A549 (cell line): Measurements from ENCODE around the gene MAJIN. TPM values are rescaled to one million over a fixed set of nuclear protein-coding genes. Genes with fewer than 3 reads are reported as not detected.

ENCODE experiments used
- ATAC-seq, 2 experiments: fragments of 200-7000 bp in 1 of 2; fragments of >200 bp in 1 of 2; cut with Nextera tagmentation in 1 of 2; cut with Tn5 transposase in 1 of 2; 3 replicates each; pipeline versions ENCODE4 v1.8.0 to v1.9.1; 2018 to 2020; ENCODE audit warnings: mild to moderate bottlenecking in 1 of 2, moderate library complexity in 1 of 2
- CTCF ChIA-PET: fragments of 300-600 bp; sonication (Branson Sonifier 250); formaldehyde crosslinking; extraction: SDS; loops from one replicate; lab custom pipeline; 2021; ENCODE audit warnings: antibody characterized with exemption, inconsistent platforms; lab: Yijun Ruan, JAX
- POLR2A ChIA-PET: fragments of 350-600 bp; formaldehyde crosslinking; extraction: SDS; loops from one replicate; lab custom pipeline; 2021; ENCODE audit warnings: antibody characterized with exemption, inconsistent platforms; lab: Yijun Ruan, JAX
- DNase-seq, 2 experiments: peaks; one replicate each; pipeline versions ENCODE4 v3.0.0 to v3.0.0-alpha.2; 2011 to 2016; ENCODE audit warnings: low read depth in 1 of 2, low spot score in 1 of 2
- FAIRE-seq: peaks from 2 replicates; lab custom pipeline; 2011; peaks lifted over from hg19 to GRCh38; lab: Jason Lieb, UNC
- H3K27ac ChIP-seq, 2 experiments: fragments of >200 bp; sonication (Bioruptor Twin); formaldehyde crosslinking; 3 replicates each; pipeline ENCODE4 v1.5.1; 2016 to 2017
- H3K4me1 ChIP-seq: fragments of >200 bp; sonication (Bioruptor Twin); formaldehyde crosslinking; 3 replicates; pipeline ENCODE4 v1.6.1; 2016
- H3K4me2 ChIP-seq: fragments of >200 bp; sonication (Bioruptor Twin); formaldehyde crosslinking; 3 replicates; pipeline ENCODE4 v1.6.1; 2016
- H3K4me3 ChIP-seq: fragments of >200 bp; sonication (Bioruptor Twin); formaldehyde crosslinking; 3 replicates; pipeline ENCODE4 v1.5.1; 2016
- H3K9me3 ChIP-seq: fragments of >200 bp; sonication (Bioruptor Twin); formaldehyde crosslinking; 3 replicates; pipeline ENCODE4 v1.6.1; 2016
- BCL3 ChIP-seq: fragments of >200 bp; sonication (Bioruptor Twin); formaldehyde crosslinking; IDR thresholded peaks from 3 replicates; pipeline ENCODE4 v1.6.1; 2016
- BHLHE40 ChIP-seq: IDR thresholded peaks from 2 replicates; pipeline ENCODE4 v1.6.1; 2012; ENCODE audit warnings: low read depth, low read length, inconsistent platforms
- EHMT2 ChIP-seq: fragments of 200-600 bp; sonication (generic); IDR thresholded peaks from 2 replicates; pipeline ENCODE4 v1.6.1; 2016; ENCODE audit warnings: antibody characterized with exemption, low read depth, mild to moderate bottlenecking, moderate library complexity
- ESRRA ChIP-seq: fragments of 150-350 bp; IDR thresholded peaks from 2 replicates; pipeline ENCODE4 v1.6.1; 2014; ENCODE audit warnings: mild to moderate bottlenecking, low read length, borderline replicate concordance
- FOSB ChIP-seq: fragments of 250-450 bp; sonication (Bioruptor Pico); IDR thresholded peaks from 2 replicates; pipeline ENCODE4 v1.5.0; 2020; ENCODE audit warnings: mild to moderate bottlenecking, moderate library complexity
- FOSL2 ChIP-seq, 2 experiments: fragments of 450-650 bp in 1 of 2; fragments of >200 bp in 1 of 2; sonication (Bioruptor Twin) in 1 of 2; formaldehyde crosslinking; IDR thresholded peaks; 2 replicates each; pipeline versions ENCODE4 v1.5.0 to v1.6.1; 2016 to 2020; ENCODE audit warnings: mild to moderate bottlenecking in 1 of 2, moderate library complexity in 1 of 2
- GATA3 ChIP-seq: IDR thresholded peaks from 2 replicates; pipeline ENCODE4 v1.6.1; 2012; ENCODE audit warnings: borderline replicate concordance
- HOXB13 ChIP-seq: fragments of 250-450 bp; sonication (Bioruptor Pico); IDR thresholded peaks from 2 replicates; pipeline ENCODE4 v1.5.0; 2020; ENCODE audit warnings: low read depth, mild to moderate bottlenecking, moderate library complexity
- KDM1A ChIP-seq: fragments of 200-600 bp; sonication (generic); IDR thresholded peaks from 2 replicates; pipeline ENCODE4 v1.6.1; 2016; ENCODE audit warnings: low read depth, mild to moderate bottlenecking
- NFE2L2 ChIP-seq: fragments of 150-350 bp; conservative IDR thresholded peaks from 2 replicates; pipeline ENCODE4 v1.6.1; 2014; ENCODE audit warnings: low read length
- NR3C1 ChIP-seq: fragments of >200 bp; sonication (Bioruptor Twin); formaldehyde crosslinking; IDR thresholded peaks from 3 replicates; pipeline ENCODE4 v1.6.1; 2017
- POLR2AphosphoS2 ChIP-seq: conservative IDR thresholded peaks from 2 replicates; pipeline ENCODE4 v1.6.1; 2012; ENCODE audit warnings: low read length, improper control_type of control experiment, inconsistent platforms
- RFX5 ChIP-seq: fragments of 450-650 bp; IDR thresholded peaks from 2 replicates; pipeline ENCODE4 v1.7.1; 2014; ENCODE audit warnings: antibody characterized with exemption, mild to moderate bottlenecking, moderate library complexity
- SREBF2 ChIP-seq: fragments of 450-650 bp; IDR thresholded peaks from 2 replicates; pipeline ENCODE4 v1.6.1; 2014; ENCODE audit warnings: mild to moderate bottlenecking, moderate library complexity
- TP53 ChIP-seq: fragments of 250-450 bp; sonication (Bioruptor Pico); IDR thresholded peaks from 2 replicates; pipeline ENCODE4 v1.5.0; 2021; ENCODE audit warnings: mild to moderate bottlenecking, moderate library complexity
- WGBS: methylation state at CpG from one replicate; pipeline ENCODE4 v1.1.6; 2017; ENCODE audit errors: missing lambda C conversion rate; 5-methylcytosine and 5-hydroxymethylcytosine counted together
- polyA plus RNA-seq, 4 experiments: library from polyadenylated mRNA; depleted of rRNA in 3 of 4; stranded (reverse); fragments of >200 nt; fragmentation: RNase III in 1 of 4; extraction: RNeasy Plus Mini Kit Qiagen cat#74134 plus additional on column Dnase treatment in 1 of 4; gene quantifications; 2 replicates in 3 of 4; 3 replicates in 1 of 4; pipeline ENCODE4 v1.2.3, GENCODE V29; 2011 to 2017
- TF ChIP-seq, protein P1 (sequence below): fragments of 250-450 bp; sonication (Bioruptor Pico); IDR thresholded peaks from 2 replicates; pipeline ENCODE4 v1.5.0; 2020; ENCODE audit warnings: low read depth, mild to moderate bottlenecking, moderate library complexity
- TF ChIP-seq, protein P2 (sequence below): fragments of 200-600 bp; sonication (generic); IDR thresholded peaks from 2 replicates; pipeline ENCODE4 v1.6.1; 2016; ENCODE audit warnings: antibody characterized with exemption, mild to moderate bottlenecking, moderate library complexity
- TF ChIP-seq, protein P3 (sequence below): fragments of 250-450 bp; sonication (Bioruptor Pico); IDR thresholded peaks from 2 replicates; pipeline ENCODE4 v1.5.0; 2021; ENCODE audit warnings: mild to moderate bottlenecking, moderate library complexity, borderline replicate concordance

MAJIN gene
- polyA plus RNA-seq, 2 of the 4 experiments (the other 2 are of a cell fraction): 0.12 TPM; not detected in 1

DNA sequence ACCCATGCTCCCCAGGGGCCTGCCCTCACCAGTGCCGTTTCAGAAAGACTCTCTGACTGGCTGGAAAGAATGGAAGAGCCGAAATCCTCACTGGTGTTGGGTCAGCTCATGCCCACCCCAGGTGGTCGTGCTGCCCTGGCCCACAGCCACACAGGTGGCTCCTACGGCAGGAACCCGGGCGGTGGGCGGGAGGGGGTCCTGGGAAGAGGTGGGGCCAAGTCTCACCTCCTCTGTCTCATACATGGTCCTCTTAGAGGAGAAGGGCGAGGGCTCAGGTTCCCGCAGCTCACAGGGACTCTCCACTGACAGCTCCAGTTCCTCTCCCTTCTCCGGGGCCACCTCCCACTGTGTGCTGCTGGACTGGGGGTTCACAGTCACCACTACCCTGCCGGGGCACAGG lies 63.1 kb downstream of the MAJIN start:
- no peak for ATAC-seq
- whole genome bisulfite sequencing: 88% methylated on average over 10 of the region's 11 CpGs
- no peaks in the 10 kb centered on the region for H3K4me1 ChIP-seq
- ChIA-PET CTCF (interaction anchor here (0.6 to 14.9 kb wide), 4 partner anchors 14 to 118 kb away, joined by 3 to 132 read pairs (median 4); partner anchors contain the start of gene ARL2), POLR2A (no interaction called here)
- no peaks in the 10 kb centered on the region for H3K9me3 ChIP-seq
- no peak for DNase-seq
- FAIRE-seq: no peak
- no peak overlapping the region for H3K27ac ChIP-seq
- no peak overlapping the region for H3K4me3 ChIP-seq
- TF ChIP-seq HOXB13 (CRISPR knock-in tag) (no peak), KDM1A (no peak), BCL3 (no peak)
- H3K4me2 ChIP-seq: no peak overlapping the region

GRCh38 chr11:64906314-64906635 lies 65.6 kb downstream of the MAJIN start:
- no peak for ATAC-seq
- no peaks in the 10 kb centered on the region for H3K9me3 ChIP-seq
- no peak overlapping the region for H3K4me2 ChIP-seq
- TF ChIP-seq POLR2AphosphoS2 (no peak), NR3C1 (no peak), FOSB (no peak), SREBF2 (no peak), NFE2L2 (no peak), EHMT2 (no peak), ESRRA (no peak), RFX5 (no peak), KDM1A (no peak), BHLHE40 (no peak), TP53 (CRISPR knock-in tag) (no peak), GATA3 (no peak), FOSL2 (IDR thresholded peaks at IDR 0.05) (no peak), FOSL2 (CRISPR knock-in tag; IDR thresholded peaks at IDR 0.05) (no peak)
- TF ChIP-seq, protein P1, sequence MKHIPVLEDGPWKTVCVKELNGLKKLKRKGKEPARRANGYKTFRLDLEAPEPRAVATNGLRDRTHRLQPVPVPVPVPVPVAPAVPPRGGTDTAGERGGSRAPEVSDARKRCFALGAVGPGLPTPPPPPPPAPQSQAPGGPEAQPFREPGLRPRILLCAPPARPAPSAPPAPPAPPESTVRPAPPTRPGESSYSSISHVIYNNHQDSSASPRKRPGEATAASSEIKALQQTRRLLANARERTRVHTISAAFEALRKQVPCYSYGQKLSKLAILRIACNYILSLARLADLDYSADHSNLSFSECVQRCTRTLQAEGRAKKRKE (CRISPR knock-in tag): no peak
- TF ChIP-seq, protein P2, sequence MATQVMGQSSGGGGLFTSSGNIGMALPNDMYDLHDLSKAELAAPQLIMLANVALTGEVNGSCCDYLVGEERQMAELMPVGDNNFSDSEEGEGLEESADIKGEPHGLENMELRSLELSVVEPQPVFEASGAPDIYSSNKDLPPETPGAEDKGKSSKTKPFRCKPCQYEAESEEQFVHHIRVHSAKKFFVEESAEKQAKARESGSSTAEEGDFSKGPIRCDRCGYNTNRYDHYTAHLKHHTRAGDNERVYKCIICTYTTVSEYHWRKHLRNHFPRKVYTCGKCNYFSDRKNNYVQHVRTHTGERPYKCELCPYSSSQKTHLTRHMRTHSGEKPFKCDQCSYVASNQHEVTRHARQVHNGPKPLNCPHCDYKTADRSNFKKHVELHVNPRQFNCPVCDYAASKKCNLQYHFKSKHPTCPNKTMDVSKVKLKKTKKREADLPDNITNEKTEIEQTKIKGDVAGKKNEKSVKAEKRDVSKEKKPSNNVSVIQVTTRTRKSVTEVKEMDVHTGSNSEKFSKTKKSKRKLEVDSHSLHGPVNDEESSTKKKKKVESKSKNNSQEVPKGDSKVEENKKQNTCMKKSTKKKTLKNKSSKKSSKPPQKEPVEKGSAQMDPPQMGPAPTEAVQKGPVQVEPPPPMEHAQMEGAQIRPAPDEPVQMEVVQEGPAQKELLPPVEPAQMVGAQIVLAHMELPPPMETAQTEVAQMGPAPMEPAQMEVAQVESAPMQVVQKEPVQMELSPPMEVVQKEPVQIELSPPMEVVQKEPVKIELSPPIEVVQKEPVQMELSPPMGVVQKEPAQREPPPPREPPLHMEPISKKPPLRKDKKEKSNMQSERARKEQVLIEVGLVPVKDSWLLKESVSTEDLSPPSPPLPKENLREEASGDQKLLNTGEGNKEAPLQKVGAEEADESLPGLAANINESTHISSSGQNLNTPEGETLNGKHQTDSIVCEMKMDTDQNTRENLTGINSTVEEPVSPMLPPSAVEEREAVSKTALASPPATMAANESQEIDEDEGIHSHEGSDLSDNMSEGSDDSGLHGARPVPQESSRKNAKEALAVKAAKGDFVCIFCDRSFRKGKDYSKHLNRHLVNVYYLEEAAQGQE: no peak
- TF ChIP-seq, protein P3, sequence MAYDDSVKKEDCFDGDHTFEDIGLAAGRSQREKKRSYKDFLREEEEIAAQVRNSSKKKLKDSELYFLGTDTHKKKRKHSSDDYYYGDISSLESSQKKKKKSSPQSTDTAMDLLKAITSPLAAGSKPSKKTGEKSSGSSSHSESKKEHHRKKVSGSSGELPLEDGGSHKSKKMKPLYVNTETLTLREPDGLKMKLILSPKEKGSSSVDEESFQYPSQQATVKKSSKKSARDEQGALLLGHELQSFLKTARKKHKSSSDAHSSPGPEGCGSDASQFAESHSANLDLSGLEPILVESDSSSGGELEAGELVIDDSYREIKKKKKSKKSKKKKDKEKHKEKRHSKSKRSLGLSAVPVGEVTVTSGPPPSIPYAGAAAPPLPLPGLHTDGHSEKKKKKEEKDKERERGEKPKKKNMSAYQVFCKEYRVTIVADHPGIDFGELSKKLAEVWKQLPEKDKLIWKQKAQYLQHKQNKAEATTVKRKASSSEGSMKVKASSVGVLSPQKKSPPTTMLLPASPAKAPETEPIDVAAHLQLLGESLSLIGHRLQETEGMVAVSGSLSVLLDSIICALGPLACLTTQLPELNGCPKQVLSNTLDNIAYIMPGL (CRISPR knock-in tag): no peak
- ChIA-PET POLR2A (no interaction called here), CTCF (interaction anchor here (1.3 to 5.7 kb wide), 4 partner anchors 12 to 108 kb away, joined by 3 to 52 read pairs (median 4); partner anchors contain the start of genes ARL2 and BATF2)
- FAIRE-seq: no peak
- 97% methylated on average over 13 of the region's 13 CpGs for WGBS
- no peaks in the 10 kb centered on the region for H3K4me1 ChIP-seq
- no peak for DNase-seq
- H3K4me3 ChIP-seq: no peak overlapping the region
- H3K27ac ChIP-seq: no peak overlapping the region
